GM06990 (cell line): ENCODE data around the gene SIT1.

Experiments
- DNase-seq: peaks from one replicate; pipeline ENCODE4 v3.0.0-alpha.2; 2011; ENCODE audit not compliant: insufficient read length; ENCODE audit errors: extremely low read depth
- H3K27me3 ChIP-seq: replicated peaks from 2 replicates; pipeline ENCODE4 v1.6.0; 2011; ENCODE audit warnings: low read length; ENCODE audit not compliant: control insufficient read depth, insufficient read depth
- H3K36me3 ChIP-seq: 2 replicates; pipeline ENCODE4 v1.5.1; 2011; ENCODE audit warnings: low read length; ENCODE audit not compliant: control insufficient read depth, insufficient read depth
- H3K4me3 ChIP-seq: replicated peaks from 2 replicates; pipeline ENCODE4 v1.5.1; 2011; ENCODE audit warnings: low read depth, mild to moderate bottlenecking, control low read depth, low read length
- TF ChIP-seq, protein P1 (sequence below): IDR thresholded peaks from 2 replicates; pipeline ENCODE4 v1.5.1; 2011; ENCODE audit warnings: low read length, control low read depth, mild to moderate bottlenecking, inconsistent platforms; ENCODE audit not compliant: insufficient read depth, poor library complexity, severe bottlenecking

Gene SIT1, protein sequence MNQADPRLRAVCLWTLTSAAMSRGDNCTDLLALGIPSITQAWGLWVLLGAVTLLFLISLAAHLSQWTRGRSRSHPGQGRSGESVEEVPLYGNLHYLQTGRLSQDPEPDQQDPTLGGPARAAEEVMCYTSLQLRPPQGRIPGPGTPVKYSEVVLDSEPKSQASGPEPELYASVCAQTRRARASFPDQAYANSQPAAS

DNA sequence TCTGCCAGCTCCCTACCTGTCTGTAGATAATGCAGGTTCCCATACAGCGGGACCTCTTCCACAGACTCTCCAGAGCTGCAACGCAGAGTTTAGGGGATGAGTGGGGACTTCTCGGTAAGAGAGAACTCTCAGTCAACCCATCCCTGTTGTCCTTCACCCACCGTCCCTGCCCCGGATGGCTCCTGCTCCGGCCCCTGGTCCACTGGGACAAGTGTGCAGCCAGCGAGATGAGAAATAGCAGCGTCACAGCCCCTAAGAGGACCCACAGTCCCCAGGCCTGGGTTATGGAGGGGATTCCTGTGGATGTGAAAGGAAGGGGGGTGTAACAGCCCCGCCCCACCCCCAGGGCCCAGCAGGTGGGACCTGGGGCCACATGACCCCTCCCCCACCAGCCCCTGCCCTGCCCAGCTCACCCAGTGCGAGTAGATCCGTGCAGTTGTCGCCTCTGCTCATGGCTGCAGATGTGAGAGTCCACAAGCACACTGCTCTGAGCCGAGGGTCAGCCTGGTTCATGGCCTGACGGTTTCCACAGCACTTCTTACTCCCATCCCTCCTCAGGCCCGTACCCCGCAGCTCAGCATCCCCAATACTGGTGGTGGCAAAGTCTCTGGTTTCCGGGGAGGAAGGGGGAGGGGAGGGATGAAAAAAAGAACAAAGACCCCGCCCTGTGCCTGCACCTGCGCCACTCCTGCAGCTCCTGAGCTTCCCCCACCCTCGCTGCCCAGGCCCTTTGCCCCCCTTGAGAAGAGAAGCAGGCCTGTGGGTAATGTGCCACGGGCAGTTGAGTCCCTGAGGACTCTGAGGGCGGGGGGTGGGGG is at the start of gene SIT1:
TSS of gene SIT1 (minus strand) at position 591 of the 818 bp plus-strand sequence. CDS start at position 513, 78 bp downstream.
- peak within 1 kb of the TSS; percentile 74 for H3K4me3 ChIP-seq
- TF ChIP-seq, protein P1, sequence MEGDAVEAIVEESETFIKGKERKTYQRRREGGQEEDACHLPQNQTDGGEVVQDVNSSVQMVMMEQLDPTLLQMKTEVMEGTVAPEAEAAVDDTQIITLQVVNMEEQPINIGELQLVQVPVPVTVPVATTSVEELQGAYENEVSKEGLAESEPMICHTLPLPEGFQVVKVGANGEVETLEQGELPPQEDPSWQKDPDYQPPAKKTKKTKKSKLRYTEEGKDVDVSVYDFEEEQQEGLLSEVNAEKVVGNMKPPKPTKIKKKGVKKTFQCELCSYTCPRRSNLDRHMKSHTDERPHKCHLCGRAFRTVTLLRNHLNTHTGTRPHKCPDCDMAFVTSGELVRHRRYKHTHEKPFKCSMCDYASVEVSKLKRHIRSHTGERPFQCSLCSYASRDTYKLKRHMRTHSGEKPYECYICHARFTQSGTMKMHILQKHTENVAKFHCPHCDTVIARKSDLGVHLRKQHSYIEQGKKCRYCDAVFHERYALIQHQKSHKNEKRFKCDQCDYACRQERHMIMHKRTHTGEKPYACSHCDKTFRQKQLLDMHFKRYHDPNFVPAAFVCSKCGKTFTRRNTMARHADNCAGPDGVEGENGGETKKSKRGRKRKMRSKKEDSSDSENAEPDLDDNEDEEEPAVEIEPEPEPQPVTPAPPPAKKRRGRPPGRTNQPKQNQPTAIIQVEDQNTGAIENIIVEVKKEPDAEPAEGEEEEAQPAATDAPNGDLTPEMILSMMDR, result no peak
- H3K27me3 ChIP-seq, result no peaks in the 10 kb centered on the region
- DNase-seq, result peak; percentile 57
- no peaks in the 10 kb centered on the region for H3K36me3 ChIP-seq

GRCh38 chr9:35700031-35700430 is 49.3 kb upstream of the SIT1 start:
- no peaks in the 10 kb centered on the region for H3K27me3 ChIP-seq

DNA sequence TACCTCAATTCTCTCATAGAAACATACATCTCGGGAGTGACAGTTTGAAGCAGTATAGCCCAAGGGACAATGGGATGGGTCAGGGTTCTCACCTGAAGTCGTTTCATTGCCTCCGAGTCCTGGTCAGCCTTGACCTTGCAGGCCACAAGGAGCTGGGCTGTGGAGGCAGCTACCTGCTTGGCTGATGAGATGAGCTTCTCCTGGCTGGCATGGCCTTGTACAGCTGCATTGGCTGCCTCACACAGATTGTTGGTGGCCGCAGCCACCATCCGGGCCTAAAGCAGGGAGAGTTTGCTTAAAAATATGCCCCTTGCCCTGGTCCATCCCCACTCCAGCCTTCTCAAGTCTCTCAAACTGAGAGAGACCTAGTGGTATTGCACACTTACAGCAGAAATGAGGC is 47.5 kb upstream of the SIT1 start:
- no peaks in the 10 kb centered on the region for H3K27me3 ChIP-seq
- DNase-seq, result no peak
- peaks cover 44% of the 10 kb centered on the region for H3K36me3 ChIP-seq
- TF ChIP-seq, protein P1, result no peak
- H3K4me3 ChIP-seq, result no peak overlapping the region

More at GRCh38 chr9:35700031-35700430, 49.3 kb upstream of the SIT1 start:
- DNase-seq, result no peak
- H3K36me3 ChIP-seq, result peaks cover 60% of the 10 kb centered on the region
- H3K4me3 ChIP-seq, result no peak overlapping the region
- TF ChIP-seq, protein P1, result no peak

DNA sequence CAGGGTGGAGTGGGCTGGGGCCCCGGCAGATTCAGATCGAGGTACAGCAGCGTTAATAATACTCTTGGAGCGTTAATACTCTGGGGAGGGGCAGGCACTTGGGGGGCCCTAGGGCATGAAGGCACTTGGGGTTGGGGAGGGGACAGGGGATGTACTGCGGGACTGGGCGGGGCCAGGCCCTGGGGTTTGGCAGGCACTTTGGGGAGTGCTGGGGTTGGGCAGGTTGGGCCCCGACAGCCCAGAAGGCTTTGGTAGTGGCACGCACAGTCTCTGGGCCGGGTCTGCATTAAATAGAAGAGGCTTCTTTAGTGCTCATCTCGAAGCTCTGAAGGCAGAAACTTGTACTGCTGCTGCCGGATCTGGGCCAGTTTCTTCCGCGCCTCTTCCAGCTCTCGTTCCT is 46.8 kb upstream of the SIT1 start:
- H3K36me3 ChIP-seq, result peaks cover 40% of the 10 kb centered on the region
- H3K4me3 ChIP-seq, result no peak overlapping the region
- no peaks in the 10 kb centered on the region for H3K27me3 ChIP-seq
- DNase-seq, result no peak
- TF ChIP-seq, protein P1, result no peak

- TF ChIP-seq, protein P1, result peak; percentile 94
- peaks cover 36% of the 10 kb centered on the region for H3K36me3 ChIP-seq
- no peaks in the 10 kb centered on the region for H3K27me3 ChIP-seq
- no peak overlapping the region for H3K4me3 ChIP-seq
- no peak for DNase-seq
Measured at GRCh38 chr9:35696520-35697215, 45.9 kb upstream of the SIT1 start.
